HG03108 (cell line): ENCODE results near the gene ZSCAN5A.
"Not testable (repeated sequence)": the region's sequence is repeated elsewhere in the genome, so short reads cannot be mapped to it uniquely, and the experiment has no call there.

ENCODE experiments used
- ATAC-seq: cut with Tn5 transposase; IDR thresholded peaks from one replicate; pipeline ENCODE4 v1.9.1; 2021; ENCODE audit warnings: moderate library complexity; ENCODE audit not compliant: unreplicated experiment

ZSCAN5A gene

GRCh38 chr19:56315077-56315828, 614 bp upstream of the ZSCAN5A start:
- ATAC-seq: peak; percentile 76

- ATAC-seq: no peak
Measured at GRCh38 chr19:56314018-56314380, 640 bp downstream of the ZSCAN5A start.

GRCh38 chr19:56312787-56313657, 1.6 kb downstream of the ZSCAN5A start:
- no peak for ATAC-seq

- ATAC-seq: no peak
Measured at GRCh38 chr19:56312342-56312741, 2.3 kb downstream of the ZSCAN5A start.

GRCh38 chr19:56310462-56310861, 4.2 kb downstream of the ZSCAN5A start:
- ATAC-seq: no peak

GRCh38 chr19:56309511-56310185, 5.0 kb downstream of the ZSCAN5A start:
- no peak for ATAC-seq

GRCh38 chr19:56308792-56309191, 5.8 kb downstream of the ZSCAN5A start:
- ATAC-seq: no peak

GRCh38 chr19:56307062-56307461, 7.6 kb downstream of the ZSCAN5A start:
- not testable (repeated sequence) for ATAC-seq

GRCh38 chr19:56306016-56306415, 8.6 kb downstream of the ZSCAN5A start:
- no peak for ATAC-seq

- no peak for ATAC-seq
Measured at GRCh38 chr19:56304243-56304642, 10.4 kb downstream of the ZSCAN5A start.

GRCh38 chr19:56301886-56302620, 12.6 kb downstream of the ZSCAN5A start:
- ATAC-seq: no peak

GRCh38 chr19:56301155-56301554, 13.5 kb downstream of the ZSCAN5A start:
- ATAC-seq: no peak

GRCh38 chr19:56299688-56300087, 15.0 kb downstream of the ZSCAN5A start:
- ATAC-seq: no peak

- ATAC-seq: no peak
Measured at GRCh38 chr19:56297010-56297409, 17.6 kb downstream of the ZSCAN5A start.

GRCh38 chr19:56295531-56296455, 18.8 kb downstream of the ZSCAN5A start:
- no peak for ATAC-seq

- no peak for ATAC-seq
Measured at GRCh38 chr19:56294549-56294948, 20.1 kb downstream of the ZSCAN5A start.

- ATAC-seq: no peak
Measured at GRCh38 chr19:56291867-56292266, 22.8 kb downstream of the ZSCAN5A start.

GRCh38 chr19:56290104-56290503, 24.5 kb downstream of the ZSCAN5A start:
- no peak for ATAC-seq

GRCh38 chr19:56284746-56285145, 29.9 kb downstream of the ZSCAN5A start:
- no peak for ATAC-seq

GRCh38 chr19:56282809-56283208, 31.8 kb downstream of the ZSCAN5A start:
- ATAC-seq: no peak
